HEK293 (cell line): Measurements from ENCODE around the gene EIF4E1B.

Experiments used
- ELK4 ChIP-seq: IDR thresholded peaks from 2 replicates; pipeline ENCODE4 v1.6.1; 2011; ENCODE audit warnings: mild to moderate bottlenecking, low read depth, low read length, borderline replicate concordance
- HOXA7 ChIP-seq: sonication (generic); formaldehyde crosslinking; IDR thresholded peaks from 2 replicates; pipeline ENCODE4 v1.8.1; 2022; ENCODE audit warnings: missing genetic modification reagents, borderline replicate concordance
- KLF16 ChIP-seq: fragments of 450-650 bp; formaldehyde crosslinking; IDR thresholded peaks from 2 replicates; pipeline ENCODE4 v1.5.1; 2017; ENCODE audit warnings: missing biosample characterization, missing genetic modification characterization
- KLF17 ChIP-seq: fragments of 450-650 bp; formaldehyde crosslinking; IDR thresholded peaks from 2 replicates; pipeline ENCODE4 v1.5.1; 2016; ENCODE audit warnings: missing biosample characterization, missing genetic modification characterization
- OVOL3 ChIP-seq: fragments of 450-650 bp; formaldehyde crosslinking; IDR thresholded peaks from 2 replicates; pipeline ENCODE4 v1.5.1; 2016; ENCODE audit warnings: missing biosample characterization, missing genetic modification characterization
- PRDM4 ChIP-seq: fragments of 450-650 bp; formaldehyde crosslinking; IDR thresholded peaks from 2 replicates; pipeline ENCODE4 v1.5.1; 2017; ENCODE audit warnings: missing biosample characterization, missing genetic modification characterization
- TRIM28 ChIP-seq: IDR thresholded peaks from 2 replicates; pipeline ENCODE4 v1.6.1; 2011; ENCODE audit warnings: low read length, control low read depth, borderline replicate concordance
- WT1 ChIP-seq: fragments of 450-650 bp; formaldehyde crosslinking; IDR thresholded peaks from 2 replicates; pipeline ENCODE4 v1.5.1; 2016; ENCODE audit warnings: missing biosample characterization, missing genetic modification characterization
- YY2 ChIP-seq: fragments of 450-650 bp; formaldehyde crosslinking; IDR thresholded peaks from 2 replicates; pipeline ENCODE4 v1.5.1; 2016; ENCODE audit warnings: missing biosample characterization, missing genetic modification characterization
- ZBTB6 ChIP-seq: fragments of 450-650 bp; formaldehyde crosslinking; IDR thresholded peaks from 2 replicates; pipeline ENCODE4 v1.5.1; 2017; ENCODE audit warnings: missing biosample characterization, missing genetic modification characterization
- ZBTB7A ChIP-seq: fragments of 450-650 bp; formaldehyde crosslinking; IDR thresholded peaks from 2 replicates; pipeline ENCODE4 v1.5.1; 2016; ENCODE audit warnings: low read depth, missing biosample characterization, missing genetic modification characterization
- ZIC2 ChIP-seq: fragments of 450-650 bp; formaldehyde crosslinking; IDR thresholded peaks from 2 replicates; pipeline ENCODE4 v1.5.1; 2016; ENCODE audit warnings: missing biosample characterization, missing genetic modification characterization
- ZNF184 ChIP-seq: fragments of 450-650 bp; IDR thresholded peaks from 2 replicates; pipeline ENCODE4 v1.5.1; 2018; ENCODE audit warnings: missing biosample characterization, mild to moderate bottlenecking, missing genetic modification characterization
- ZNF223 ChIP-seq: fragments of 450-650 bp; formaldehyde crosslinking; IDR thresholded peaks from 2 replicates; pipeline ENCODE4 v1.5.1; 2016; ENCODE audit warnings: missing biosample characterization, missing genetic modification characterization
- ZNF24 ChIP-seq: fragments of 450-650 bp; formaldehyde crosslinking; IDR thresholded peaks from 2 replicates; pipeline ENCODE4 v1.5.1; 2016; ENCODE audit warnings: missing biosample characterization, missing genetic modification characterization
- ZNF473 ChIP-seq: fragments of 450-650 bp; formaldehyde crosslinking; IDR thresholded peaks from 2 replicates; pipeline ENCODE4 v1.5.1; 2017; ENCODE audit warnings: missing biosample characterization, missing genetic modification characterization
- ZNF501 ChIP-seq: fragments of 450-650 bp; formaldehyde crosslinking; IDR thresholded peaks from 2 replicates; pipeline ENCODE4 v1.5.1; 2016; ENCODE audit warnings: missing biosample characterization, missing genetic modification characterization
- ZNF629 ChIP-seq: fragments of 450-650 bp; formaldehyde crosslinking; IDR thresholded peaks from 2 replicates; pipeline ENCODE4 v1.5.1; 2017; ENCODE audit warnings: missing biosample characterization, missing genetic modification characterization
- ZNF658 ChIP-seq: fragments of 450-650 bp; formaldehyde crosslinking; IDR thresholded peaks from 2 replicates; pipeline ENCODE4; 2016; ENCODE audit warnings: missing biosample characterization, missing genetic modification characterization
- ZNF76 ChIP-seq: fragments of 450-650 bp; formaldehyde crosslinking; IDR thresholded peaks from 2 replicates; pipeline ENCODE4; 2016; ENCODE audit warnings: low read depth, missing biosample characterization, missing genetic modification characterization, borderline replicate concordance
- ZNF777 ChIP-seq: fragments of 450-650 bp; formaldehyde crosslinking; IDR thresholded peaks from 2 replicates; pipeline ENCODE4 v1.5.1; 2017; ENCODE audit warnings: missing biosample characterization, missing genetic modification characterization, borderline replicate concordance
- ZSCAN5A ChIP-seq: fragments of 450-650 bp; formaldehyde crosslinking; IDR thresholded peaks from 2 replicates; pipeline ENCODE4 v1.5.1; 2016; ENCODE audit warnings: missing biosample characterization, missing genetic modification characterization
- TF ChIP-seq, protein P1 (sequence below): fragments of 450-650 bp; formaldehyde crosslinking; IDR thresholded peaks from 2 replicates; pipeline ENCODE4; 2016; ENCODE audit warnings: missing biosample characterization, missing genetic modification characterization
- TF ChIP-seq, protein P2 (sequence below): fragments of 450-650 bp; IDR thresholded peaks from 2 replicates; pipeline ENCODE4 v1.5.1; 2018; ENCODE audit warnings: missing biosample characterization, mild to moderate bottlenecking, missing genetic modification characterization
- TF ChIP-seq, protein P3 (sequence below): fragments of 450-650 bp; formaldehyde crosslinking; IDR thresholded peaks from 2 replicates; pipeline ENCODE4 v1.5.1; 2016; ENCODE audit warnings: missing biosample characterization, missing genetic modification characterization
- TF ChIP-seq, protein P4 (sequence below): fragments of 450-650 bp; formaldehyde crosslinking; IDR thresholded peaks from 2 replicates; pipeline ENCODE4 v1.5.1; 2016; ENCODE audit warnings: missing biosample characterization, missing genetic modification characterization

EIF4E1B gene

DNA sequence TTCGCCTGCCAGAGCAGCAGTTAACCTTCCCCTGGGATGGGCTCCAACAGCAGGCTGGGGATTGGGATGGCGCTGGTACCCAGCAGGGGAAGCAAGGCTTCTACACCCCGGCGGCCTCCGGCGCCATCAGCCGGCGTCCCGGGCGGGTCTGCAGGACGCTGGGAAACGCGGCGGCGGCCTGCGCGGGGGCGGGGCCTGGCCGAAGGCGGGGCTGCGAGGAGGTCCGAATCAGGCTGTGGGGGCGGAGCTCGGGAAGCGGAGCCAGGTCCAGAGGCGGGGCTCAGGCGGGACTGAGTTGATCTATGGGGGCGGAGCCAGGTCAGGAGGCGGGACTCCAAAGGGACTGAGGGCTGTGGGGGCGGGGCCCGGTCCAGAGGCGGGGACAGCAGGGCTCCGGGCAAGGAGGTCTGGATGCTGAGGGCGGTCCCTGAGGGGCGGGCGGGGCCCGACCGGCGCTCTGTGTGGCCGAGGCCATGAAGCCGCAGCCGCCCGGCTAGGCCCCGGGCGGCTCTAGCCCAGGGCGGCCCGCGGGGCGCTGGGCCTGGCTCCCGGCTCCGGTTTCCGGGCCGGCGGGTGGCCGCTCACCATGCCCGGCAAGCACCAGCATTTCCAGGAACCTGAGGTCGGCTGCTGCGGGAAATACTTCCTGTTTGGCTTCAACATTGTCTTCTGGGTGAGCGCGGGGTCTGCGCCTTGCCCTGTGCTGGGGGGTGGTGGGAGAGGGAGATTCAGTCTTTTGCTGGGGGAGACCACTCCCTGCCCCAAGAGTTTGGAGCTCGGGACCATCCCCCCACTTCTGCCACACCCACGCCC lies 16.8 kb downstream of the EIF4E1B start, which contains the start of gene TSPAN17 (continued):
- TF ChIP-seq KLF17 (tag by site-specific recombination) (0 out of 2 replicates have a peak, but pooled peaks have one; percentile 27), KLF16 (tag by site-specific recombination) (no peak), ZNF223 (tag by site-specific recombination) (no peak), OVOL3 (no peak), PRDM4 (tag by site-specific recombination) (no peak), ZNF76 (tag by site-specific recombination) (peak; percentile 51; the same call in 1 of the 2 replicates), ZNF501 (tag by site-specific recombination) (no peak), WT1 (tag by site-specific recombination) (no peak), ZNF658 (no peak), TRIM28 (no peak), ZSCAN5A (tag by site-specific recombination) (0 out of 2 replicates have a peak, but pooled peaks have one; percentile 33), ZNF24 (tag by site-specific recombination) (no peak), ZIC2 (peak; percentile 83), ZNF473 (no peak), ZBTB6 (tag by site-specific recombination) (peak; percentile 70), YY2 (tag by site-specific recombination) (no peak), ZNF629 (tag by site-specific recombination) (no peak), ZBTB7A (tag by site-specific recombination) (no peak), HOXA7 (CRISPR knock-in tag) (no peak), ZNF777 (tag by site-specific recombination) (0 out of 2 replicates have a peak, but pooled peaks have one; percentile 31), ZNF184 (tag by site-specific recombination) (no peak), ELK4 (no peak)
- TF ChIP-seq, protein P1, sequence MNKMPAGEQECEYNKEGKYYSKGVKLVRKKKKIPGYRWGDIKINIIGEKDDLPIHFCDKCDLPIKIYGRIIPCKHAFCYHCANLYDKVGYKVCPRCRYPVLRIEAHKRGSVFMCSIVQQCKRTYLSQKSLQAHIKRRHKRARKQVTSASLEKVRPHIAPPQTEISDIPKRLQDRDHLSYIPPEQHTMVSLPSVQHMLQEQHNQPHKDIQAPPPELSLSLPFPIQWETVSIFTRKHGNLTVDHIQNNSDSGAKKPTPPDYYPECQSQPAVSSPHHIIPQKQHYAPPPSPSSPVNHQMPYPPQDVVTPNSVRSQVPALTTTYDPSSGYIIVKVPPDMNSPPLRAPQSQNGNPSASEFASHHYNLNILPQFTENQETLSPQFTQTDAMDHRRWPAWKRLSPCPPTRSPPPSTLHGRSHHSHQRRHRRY = no peak
- TF ChIP-seq, protein P2, sequence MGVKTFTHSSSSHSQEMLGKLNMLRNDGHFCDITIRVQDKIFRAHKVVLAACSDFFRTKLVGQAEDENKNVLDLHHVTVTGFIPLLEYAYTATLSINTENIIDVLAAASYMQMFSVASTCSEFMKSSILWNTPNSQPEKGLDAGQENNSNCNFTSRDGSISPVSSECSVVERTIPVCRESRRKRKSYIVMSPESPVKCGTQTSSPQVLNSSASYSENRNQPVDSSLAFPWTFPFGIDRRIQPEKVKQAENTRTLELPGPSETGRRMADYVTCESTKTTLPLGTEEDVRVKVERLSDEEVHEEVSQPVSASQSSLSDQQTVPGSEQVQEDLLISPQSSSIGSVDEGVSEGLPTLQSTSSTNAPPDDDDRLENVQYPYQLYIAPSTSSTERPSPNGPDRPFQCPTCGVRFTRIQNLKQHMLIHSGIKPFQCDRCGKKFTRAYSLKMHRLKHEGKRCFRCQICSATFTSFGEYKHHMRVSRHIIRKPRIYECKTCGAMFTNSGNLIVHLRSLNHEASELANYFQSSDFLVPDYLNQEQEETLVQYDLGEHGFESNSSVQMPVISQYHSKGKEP (tag by site-specific recombination) = no peak
- TF ChIP-seq, protein P3, sequence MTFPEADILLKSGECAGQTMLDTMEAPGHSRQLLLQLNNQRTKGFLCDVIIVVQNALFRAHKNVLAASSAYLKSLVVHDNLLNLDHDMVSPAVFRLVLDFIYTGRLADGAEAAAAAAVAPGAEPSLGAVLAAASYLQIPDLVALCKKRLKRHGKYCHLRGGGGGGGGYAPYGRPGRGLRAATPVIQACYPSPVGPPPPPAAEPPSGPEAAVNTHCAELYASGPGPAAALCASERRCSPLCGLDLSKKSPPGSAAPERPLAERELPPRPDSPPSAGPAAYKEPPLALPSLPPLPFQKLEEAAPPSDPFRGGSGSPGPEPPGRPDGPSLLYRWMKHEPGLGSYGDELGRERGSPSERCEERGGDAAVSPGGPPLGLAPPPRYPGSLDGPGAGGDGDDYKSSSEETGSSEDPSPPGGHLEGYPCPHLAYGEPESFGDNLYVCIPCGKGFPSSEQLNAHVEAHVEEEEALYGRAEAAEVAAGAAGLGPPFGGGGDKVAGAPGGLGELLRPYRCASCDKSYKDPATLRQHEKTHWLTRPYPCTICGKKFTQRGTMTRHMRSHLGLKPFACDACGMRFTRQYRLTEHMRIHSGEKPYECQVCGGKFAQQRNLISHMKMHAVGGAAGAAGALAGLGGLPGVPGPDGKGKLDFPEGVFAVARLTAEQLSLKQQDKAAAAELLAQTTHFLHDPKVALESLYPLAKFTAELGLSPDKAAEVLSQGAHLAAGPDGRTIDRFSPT (tag by site-specific recombination) = no peak
- TF ChIP-seq, protein P4, sequence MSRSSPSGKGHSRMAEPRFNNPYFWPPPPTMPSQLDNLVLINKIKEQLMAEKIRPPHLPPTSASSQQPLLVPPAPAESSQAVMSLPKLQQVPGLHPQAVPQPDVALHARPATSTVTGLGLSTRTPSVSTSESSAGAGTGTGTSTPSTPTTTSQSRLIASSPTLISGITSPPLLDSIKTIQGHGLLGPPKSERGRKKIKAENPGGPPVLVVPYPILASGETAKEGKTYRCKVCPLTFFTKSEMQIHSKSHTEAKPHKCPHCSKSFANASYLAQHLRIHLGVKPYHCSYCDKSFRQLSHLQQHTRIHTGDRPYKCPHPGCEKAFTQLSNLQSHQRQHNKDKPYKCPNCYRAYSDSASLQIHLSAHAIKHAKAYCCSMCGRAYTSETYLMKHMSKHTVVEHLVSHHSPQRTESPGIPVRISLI = no peak
